ENCODE data around the gene CNTN4.

Gene CNTN4

GRCh38 chr3:2172561-2173171 is 74.0 kb downstream of the CNTN4 start:
- no peak for DNase-seq (ENCODE audit: low read depth in 1 of 2, low spot score in 1 of 2)
- no peaks in the 10 kb centered on the region for H3K27me3 ChIP-seq (ENCODE audit: insufficient read depth, poor library complexity, severe bottlenecking)
- no peak overlapping the region for H3K4me3 ChIP-seq (replicated peaks; ENCODE audit: insufficient read depth, low read length)
- no peak for TF ChIP-seq SPI1 (IDR thresholded peaks at IDR 0.05; ENCODE audit: borderline replicate concordance, low read depth)
- TF ChIP-seq, protein P1, sequence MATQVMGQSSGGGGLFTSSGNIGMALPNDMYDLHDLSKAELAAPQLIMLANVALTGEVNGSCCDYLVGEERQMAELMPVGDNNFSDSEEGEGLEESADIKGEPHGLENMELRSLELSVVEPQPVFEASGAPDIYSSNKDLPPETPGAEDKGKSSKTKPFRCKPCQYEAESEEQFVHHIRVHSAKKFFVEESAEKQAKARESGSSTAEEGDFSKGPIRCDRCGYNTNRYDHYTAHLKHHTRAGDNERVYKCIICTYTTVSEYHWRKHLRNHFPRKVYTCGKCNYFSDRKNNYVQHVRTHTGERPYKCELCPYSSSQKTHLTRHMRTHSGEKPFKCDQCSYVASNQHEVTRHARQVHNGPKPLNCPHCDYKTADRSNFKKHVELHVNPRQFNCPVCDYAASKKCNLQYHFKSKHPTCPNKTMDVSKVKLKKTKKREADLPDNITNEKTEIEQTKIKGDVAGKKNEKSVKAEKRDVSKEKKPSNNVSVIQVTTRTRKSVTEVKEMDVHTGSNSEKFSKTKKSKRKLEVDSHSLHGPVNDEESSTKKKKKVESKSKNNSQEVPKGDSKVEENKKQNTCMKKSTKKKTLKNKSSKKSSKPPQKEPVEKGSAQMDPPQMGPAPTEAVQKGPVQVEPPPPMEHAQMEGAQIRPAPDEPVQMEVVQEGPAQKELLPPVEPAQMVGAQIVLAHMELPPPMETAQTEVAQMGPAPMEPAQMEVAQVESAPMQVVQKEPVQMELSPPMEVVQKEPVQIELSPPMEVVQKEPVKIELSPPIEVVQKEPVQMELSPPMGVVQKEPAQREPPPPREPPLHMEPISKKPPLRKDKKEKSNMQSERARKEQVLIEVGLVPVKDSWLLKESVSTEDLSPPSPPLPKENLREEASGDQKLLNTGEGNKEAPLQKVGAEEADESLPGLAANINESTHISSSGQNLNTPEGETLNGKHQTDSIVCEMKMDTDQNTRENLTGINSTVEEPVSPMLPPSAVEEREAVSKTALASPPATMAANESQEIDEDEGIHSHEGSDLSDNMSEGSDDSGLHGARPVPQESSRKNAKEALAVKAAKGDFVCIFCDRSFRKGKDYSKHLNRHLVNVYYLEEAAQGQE (IDR thresholded peaks at IDR 0.05; ENCODE audit: insufficient replicate concordance, low read depth) = no peak
- no peak for TF ChIP-seq POLR2AphosphoS5 (IDR thresholded peaks at IDR 0.05; ENCODE audit: low read depth)
- TF ChIP-seq, protein P2, sequence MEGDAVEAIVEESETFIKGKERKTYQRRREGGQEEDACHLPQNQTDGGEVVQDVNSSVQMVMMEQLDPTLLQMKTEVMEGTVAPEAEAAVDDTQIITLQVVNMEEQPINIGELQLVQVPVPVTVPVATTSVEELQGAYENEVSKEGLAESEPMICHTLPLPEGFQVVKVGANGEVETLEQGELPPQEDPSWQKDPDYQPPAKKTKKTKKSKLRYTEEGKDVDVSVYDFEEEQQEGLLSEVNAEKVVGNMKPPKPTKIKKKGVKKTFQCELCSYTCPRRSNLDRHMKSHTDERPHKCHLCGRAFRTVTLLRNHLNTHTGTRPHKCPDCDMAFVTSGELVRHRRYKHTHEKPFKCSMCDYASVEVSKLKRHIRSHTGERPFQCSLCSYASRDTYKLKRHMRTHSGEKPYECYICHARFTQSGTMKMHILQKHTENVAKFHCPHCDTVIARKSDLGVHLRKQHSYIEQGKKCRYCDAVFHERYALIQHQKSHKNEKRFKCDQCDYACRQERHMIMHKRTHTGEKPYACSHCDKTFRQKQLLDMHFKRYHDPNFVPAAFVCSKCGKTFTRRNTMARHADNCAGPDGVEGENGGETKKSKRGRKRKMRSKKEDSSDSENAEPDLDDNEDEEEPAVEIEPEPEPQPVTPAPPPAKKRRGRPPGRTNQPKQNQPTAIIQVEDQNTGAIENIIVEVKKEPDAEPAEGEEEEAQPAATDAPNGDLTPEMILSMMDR (IDR thresholded peaks at IDR 0.05; ENCODE audit: insufficient read depth, low read length) = no peak
- no peak for TF ChIP-seq GABPA (IDR thresholded peaks at IDR 0.05; ENCODE audit: low read depth)
- no peak overlapping the region for H3K27ac ChIP-seq (replicated peaks)

DNA sequence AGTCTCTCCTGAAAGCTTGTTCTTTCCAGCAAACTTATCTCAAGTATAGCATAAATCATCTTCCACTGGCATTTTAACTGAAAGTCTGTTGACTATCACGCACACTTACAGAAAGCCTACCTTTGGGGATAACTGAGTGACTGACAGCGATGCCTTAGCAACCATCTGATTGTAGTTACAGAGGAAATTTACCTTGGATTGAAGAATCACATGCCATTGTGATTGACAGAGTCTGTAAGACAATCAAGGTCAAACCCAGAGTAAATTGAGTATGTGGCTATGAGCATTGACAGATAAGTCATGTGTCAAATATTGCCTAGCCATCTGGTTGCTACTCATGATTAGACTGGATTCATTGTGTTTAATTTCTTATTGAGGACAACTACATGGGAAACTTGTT is 82.0 kb downstream of the CNTN4 start:
- H3K27ac ChIP-seq (replicated peaks) = no peak overlapping the region
- DNase-seq (ENCODE audit: low read depth in 1 of 2, low spot score in 1 of 2) = no peak
- H3K4me3 ChIP-seq (replicated peaks; ENCODE audit: insufficient read depth, low read length) = no peak overlapping the region
- TF ChIP-seq GABPA (IDR thresholded peaks at IDR 0.05; ENCODE audit: low read depth) = no peak
- TF ChIP-seq SPI1 (IDR thresholded peaks at IDR 0.05; ENCODE audit: borderline replicate concordance, low read depth) = no peak
- no peak for TF ChIP-seq POLR2AphosphoS5 (IDR thresholded peaks at IDR 0.05; ENCODE audit: low read depth)
- TF ChIP-seq, protein P2 (IDR thresholded peaks at IDR 0.05; ENCODE audit: insufficient read depth, low read length) = no peak
- TF ChIP-seq, protein P1 (IDR thresholded peaks at IDR 0.05; ENCODE audit: insufficient replicate concordance, low read depth) = no peak
- no peaks in the 10 kb centered on the region for H3K27me3 ChIP-seq (ENCODE audit: insufficient read depth, poor library complexity, severe bottlenecking)

GRCh38 chr3:2198776-2199279 is 100.2 kb downstream of the CNTN4 start:
- Histone ChIP-seq H3K27me3 (ENCODE audit: insufficient read depth, poor library complexity, severe bottlenecking) (no peaks in the 10 kb centered on the region), H3K27ac (replicated peaks) (no peak overlapping the region), H3K4me3 (replicated peaks; ENCODE audit: insufficient read depth, low read length) (no peak overlapping the region)
- DNase-seq (ENCODE audit: low read depth in 1 of 2, low spot score in 1 of 2) = no peak
- TF ChIP-seq, protein P2 (IDR thresholded peaks at IDR 0.05; ENCODE audit: insufficient read depth, low read length) = no peak
- TF ChIP-seq, protein P1 (IDR thresholded peaks at IDR 0.05; ENCODE audit: insufficient replicate concordance, low read depth) = no peak
- no peak for TF ChIP-seq POLR2AphosphoS5 (IDR thresholded peaks at IDR 0.05; ENCODE audit: low read depth)
- no peak for TF ChIP-seq GABPA (IDR thresholded peaks at IDR 0.05; ENCODE audit: low read depth)
- TF ChIP-seq SPI1 (IDR thresholded peaks at IDR 0.05; ENCODE audit: borderline replicate concordance, low read depth) = no peak
